C4-2B (cell line): ENCODE results near the gene SNX20.

Experiments used
- ZFX ChIP-seq: fragments of 450-650 bp; IDR thresholded peaks from 2 replicates; pipeline ENCODE4 v1.6.1; 2017
- TF ChIP-seq, protein P1 (sequence below): fragments of 450-650 bp; conservative IDR thresholded peaks from 2 replicates; pipeline ENCODE4 v1.5.1; 2017; ENCODE audit warnings: mild to moderate bottlenecking

DNA sequence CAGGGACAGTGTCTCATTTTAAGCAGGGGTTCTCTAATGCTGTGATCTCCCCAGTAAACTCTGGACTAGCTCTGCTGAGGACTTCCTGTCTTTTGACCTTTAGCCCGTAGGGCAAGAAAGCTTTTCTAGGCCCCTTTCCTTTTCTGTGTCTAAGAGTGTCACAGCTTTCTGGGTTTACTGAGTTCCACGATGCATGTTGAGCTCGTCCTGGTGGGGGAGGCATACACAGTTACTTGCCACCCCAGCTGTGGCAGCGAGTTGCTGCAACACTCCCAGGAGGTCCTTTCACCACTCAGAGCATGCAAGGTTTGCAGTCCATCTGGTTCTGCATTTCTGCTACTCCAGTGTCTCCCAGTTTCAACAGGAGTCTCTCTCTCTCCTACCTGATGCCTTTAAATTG lies 36.0 kb upstream of the SNX20 start:
- TF ChIP-seq, protein P1, sequence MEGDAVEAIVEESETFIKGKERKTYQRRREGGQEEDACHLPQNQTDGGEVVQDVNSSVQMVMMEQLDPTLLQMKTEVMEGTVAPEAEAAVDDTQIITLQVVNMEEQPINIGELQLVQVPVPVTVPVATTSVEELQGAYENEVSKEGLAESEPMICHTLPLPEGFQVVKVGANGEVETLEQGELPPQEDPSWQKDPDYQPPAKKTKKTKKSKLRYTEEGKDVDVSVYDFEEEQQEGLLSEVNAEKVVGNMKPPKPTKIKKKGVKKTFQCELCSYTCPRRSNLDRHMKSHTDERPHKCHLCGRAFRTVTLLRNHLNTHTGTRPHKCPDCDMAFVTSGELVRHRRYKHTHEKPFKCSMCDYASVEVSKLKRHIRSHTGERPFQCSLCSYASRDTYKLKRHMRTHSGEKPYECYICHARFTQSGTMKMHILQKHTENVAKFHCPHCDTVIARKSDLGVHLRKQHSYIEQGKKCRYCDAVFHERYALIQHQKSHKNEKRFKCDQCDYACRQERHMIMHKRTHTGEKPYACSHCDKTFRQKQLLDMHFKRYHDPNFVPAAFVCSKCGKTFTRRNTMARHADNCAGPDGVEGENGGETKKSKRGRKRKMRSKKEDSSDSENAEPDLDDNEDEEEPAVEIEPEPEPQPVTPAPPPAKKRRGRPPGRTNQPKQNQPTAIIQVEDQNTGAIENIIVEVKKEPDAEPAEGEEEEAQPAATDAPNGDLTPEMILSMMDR, result no peak
- no peak for TF ChIP-seq ZFX
